GM20000 (cell line): ENCODE results near the gene DMRT3.

Source experiments
- DNase-seq: peaks from one replicate; pipeline ENCODE4 v3.0.0; 2012; ENCODE audit warnings: low spot score
- TF ChIP-seq, protein P1 (sequence below): IDR thresholded peaks from 2 replicates; pipeline ENCODE4 v1.5.1; 2012; ENCODE audit warnings: mild to moderate bottlenecking, control low read depth; ENCODE audit errors: extremely low read depth, missing control alignments

Gene DMRT3, protein sequence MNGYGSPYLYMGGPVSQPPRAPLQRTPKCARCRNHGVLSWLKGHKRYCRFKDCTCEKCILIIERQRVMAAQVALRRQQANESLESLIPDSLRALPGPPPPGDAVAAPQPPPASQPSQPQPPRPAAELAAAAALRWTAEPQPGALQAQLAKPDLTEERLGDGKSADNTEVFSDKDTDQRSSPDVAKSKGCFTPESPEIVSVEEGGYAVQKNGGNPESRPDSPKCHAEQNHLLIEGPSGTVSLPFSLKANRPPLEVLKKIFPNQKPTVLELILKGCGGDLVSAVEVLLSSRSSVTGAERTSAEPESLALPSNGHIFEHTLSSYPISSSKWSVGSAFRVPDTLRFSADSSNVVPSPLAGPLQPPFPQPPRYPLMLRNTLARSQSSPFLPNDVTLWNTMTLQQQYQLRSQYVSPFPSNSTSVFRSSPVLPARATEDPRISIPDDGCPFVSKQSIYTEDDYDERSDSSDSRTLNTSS

DNA sequence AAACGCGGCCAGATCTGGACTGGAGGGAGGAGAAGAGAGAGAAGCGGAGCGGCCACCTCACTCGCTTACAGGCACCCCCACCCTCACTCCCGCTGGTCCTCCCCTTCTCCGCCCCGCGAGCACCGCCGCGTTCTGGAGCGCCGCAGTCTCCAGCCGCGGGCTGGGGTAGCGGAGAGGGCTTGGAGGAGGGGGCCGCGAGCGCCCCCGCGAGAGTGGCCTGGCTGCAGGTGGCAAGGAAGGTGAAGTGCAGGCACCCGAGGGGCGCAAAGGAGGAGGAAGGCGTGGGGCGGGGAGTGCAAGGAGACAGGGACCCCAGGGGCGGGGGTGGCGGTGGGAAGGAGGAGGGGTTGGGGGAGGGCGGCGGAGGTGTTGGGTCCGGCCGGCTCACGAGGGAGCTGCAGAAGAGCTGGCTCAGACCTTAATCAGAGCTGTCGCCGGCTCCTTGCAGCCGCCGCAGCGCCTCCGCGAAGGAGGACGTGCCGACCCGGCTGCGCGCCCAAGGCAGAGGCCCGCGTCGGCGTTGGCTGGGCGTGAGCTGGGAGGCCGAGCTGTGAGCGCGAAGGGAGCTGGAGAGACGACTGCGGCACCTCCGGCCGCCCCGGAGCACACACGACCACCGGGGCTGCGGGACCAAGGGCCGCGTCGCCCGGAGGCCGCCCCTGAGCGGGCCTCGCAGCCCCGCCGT, at the start of gene DMRT3:
Gene DMRT3, plus strand, starts transcription at position 398 of the 685 bp plus-strand sequence. CDS start 347 bp downstream, outside the sequence.
- TF ChIP-seq, protein P1, sequence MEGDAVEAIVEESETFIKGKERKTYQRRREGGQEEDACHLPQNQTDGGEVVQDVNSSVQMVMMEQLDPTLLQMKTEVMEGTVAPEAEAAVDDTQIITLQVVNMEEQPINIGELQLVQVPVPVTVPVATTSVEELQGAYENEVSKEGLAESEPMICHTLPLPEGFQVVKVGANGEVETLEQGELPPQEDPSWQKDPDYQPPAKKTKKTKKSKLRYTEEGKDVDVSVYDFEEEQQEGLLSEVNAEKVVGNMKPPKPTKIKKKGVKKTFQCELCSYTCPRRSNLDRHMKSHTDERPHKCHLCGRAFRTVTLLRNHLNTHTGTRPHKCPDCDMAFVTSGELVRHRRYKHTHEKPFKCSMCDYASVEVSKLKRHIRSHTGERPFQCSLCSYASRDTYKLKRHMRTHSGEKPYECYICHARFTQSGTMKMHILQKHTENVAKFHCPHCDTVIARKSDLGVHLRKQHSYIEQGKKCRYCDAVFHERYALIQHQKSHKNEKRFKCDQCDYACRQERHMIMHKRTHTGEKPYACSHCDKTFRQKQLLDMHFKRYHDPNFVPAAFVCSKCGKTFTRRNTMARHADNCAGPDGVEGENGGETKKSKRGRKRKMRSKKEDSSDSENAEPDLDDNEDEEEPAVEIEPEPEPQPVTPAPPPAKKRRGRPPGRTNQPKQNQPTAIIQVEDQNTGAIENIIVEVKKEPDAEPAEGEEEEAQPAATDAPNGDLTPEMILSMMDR, result no peak
- peak; percentile 46 for DNase-seq

DNA sequence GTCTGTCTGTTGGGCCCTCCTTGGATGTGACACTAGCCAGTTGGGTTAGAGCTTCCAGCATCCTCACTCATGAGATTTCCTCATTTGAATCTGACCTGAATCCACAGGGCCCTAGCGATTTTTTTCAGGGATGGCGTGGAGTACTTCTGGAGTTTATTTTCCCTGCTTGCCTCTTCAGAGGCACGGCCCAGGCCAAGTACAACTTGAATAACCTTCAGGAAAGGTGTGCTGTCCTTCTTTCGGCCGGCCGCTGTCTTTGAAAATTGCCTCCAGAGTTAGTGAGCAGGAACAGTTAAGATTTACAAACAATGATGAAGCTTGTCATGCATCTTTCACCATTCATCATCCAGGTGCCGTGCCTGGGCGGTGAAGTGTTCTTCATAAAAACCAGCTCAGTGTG, 49.5 kb upstream of the DMRT3 start:
- DNase-seq, result no peak
- TF ChIP-seq, protein P1, result no peak

DNA sequence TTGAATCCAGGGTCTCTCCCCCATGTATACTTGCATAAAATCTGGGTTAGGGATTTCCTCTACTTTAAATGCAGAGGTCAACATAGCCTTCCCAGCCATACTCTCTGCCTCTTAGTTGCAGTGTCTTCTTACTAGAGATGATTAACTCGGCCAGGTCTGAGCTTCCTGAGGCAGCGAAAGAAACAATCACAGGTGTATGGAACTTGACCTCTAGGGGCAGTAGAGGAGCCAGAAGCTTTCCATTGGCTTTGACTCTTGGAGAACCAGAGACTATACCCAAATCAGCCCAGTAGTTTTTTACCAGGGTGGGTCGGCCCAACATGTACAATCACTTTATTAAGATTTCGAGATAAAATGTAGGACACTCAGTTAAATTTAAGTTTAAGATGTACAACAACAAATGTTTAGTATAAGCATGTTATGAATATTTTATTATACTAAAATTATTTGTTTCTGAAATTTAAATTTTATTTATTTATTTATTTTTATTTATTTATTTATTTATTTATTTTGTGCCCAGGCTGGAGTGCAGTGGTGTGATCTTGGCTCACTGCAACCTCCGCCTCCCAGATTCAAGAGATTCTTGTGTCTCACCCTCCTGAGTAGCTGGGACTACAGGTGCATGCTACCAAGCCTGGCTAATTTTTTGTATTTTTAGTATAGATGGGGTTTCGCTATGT, 48.0 kb upstream of the DMRT3 start:
- TF ChIP-seq, protein P1, result peak; percentile 13
- DNase-seq, result peak; percentile 32

DNA sequence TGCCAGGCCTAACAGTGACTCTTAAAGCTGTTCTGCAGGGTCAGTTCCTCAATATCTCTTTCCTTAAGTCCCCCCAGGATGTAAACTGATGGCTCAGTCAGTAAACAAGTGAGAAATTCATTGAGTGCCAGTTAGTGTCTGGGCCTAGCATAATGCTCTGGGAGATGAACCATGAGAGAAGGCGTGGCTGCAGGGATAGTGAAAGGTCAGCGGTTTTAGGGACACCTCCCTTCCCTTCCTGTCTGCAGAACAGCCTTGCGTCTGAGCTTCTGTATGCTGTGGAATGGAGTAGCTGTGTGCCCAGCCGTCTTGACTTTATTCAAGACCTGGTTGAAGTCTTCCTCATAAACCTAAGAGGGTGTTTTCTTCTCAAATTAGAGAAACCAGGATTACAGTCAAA, 46.7 kb upstream of the DMRT3 start:
- DNase-seq, result no peak
- TF ChIP-seq, protein P1, result no peak

DNA sequence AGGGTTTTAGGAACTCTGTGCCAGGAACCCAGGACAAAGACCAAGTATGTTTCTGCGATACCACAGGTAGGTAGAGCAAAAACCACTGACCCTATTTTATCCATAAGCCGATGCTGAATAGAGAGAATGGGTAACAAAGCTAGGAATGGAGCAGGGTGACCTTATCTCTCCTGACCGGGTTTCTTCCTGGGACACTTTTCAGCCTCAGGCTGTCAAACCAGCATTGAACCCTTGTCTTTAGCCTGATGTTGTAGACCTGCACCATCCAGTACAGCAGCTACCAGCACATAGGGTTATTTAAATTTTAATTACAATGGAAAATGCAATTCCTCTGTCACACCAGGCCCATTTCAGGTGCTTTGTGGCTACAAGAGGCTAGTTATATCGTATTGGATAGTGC, 43.1 kb upstream of the DMRT3 start:
- TF ChIP-seq, protein P1, result no peak
- DNase-seq, result no peak

DNA sequence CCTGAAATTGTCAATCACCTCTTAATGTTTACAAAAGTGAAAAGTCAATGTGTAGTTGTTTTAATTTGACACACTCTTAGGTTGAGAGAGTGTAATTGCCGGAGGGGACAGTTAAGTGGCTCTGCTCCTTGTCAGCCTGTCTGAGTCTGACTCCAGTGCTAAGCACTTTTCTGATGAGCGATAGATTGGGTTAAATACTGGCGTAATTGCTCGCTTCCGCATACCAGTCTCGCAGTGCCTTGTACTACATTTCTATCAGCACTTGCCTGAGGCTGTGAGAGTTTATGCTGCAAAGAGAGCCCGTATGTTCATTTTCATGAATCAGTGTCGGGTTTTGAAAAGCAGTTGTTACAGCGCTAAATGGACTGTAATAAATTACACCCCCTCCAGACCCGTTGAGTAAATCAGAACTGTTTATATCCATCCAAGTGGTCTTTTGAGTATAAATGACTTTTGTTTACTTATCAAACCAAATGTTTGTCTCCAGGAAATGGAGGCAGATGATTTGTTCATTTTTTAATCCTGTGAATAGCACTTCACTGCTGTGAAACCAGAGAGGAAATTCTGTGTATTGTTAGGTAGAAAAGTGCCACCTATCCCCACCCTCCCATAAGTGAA, 41.0 kb upstream of the DMRT3 start:
- TF ChIP-seq, protein P1, result no peak
- no peak for DNase-seq
